Activated CD8-positive, alpha-beta memory T cell treated with anti-CD3 and anti-CD28 coated beads, Interleukin-2, amount 50 U/mL, for 24 hours (primary cell): ENCODE measurements around the gene RABGAP1L.
"Not testable (repeated sequence)": the region's sequence is repeated elsewhere in the genome, so short reads cannot be mapped to it uniquely, and the experiment has no call there.

Experiments used
- DNase-seq: peaks from one replicate; pipeline ENCODE4 v3.0.0-alpha.2; 2020; ENCODE audit errors: extremely low read depth

Gene RABGAP1L

DNA sequence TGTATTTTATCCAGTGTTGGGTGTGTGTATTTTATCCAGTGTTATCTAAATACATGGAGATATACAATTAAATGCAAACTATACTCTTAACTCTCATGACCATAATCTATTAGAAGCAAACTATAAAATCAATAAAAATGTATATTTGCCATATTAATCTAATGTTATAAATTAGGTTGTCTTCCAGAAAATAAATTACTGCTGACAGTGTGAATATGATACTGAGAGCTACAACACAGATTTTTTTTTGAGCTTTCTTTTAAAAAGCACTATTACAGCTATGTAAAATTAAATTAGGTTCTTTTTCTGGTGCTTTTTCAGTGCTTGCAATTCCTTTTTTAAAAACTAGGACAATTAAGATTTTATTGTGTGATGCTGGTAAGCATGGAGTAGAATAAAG lies 269.4 kb downstream of the RABGAP1L start:
- DNase-seq: no peak

GRCh38 chr1:174433451-174433850 lies 274.1 kb downstream of the RABGAP1L start:
- no peak for DNase-seq

GRCh38 chr1:174445351-174445750 lies 286.0 kb downstream of the RABGAP1L start:
- DNase-seq: no peak

- no peak for DNase-seq
Measured at GRCh38 chr1:174445817-174446216, 286.5 kb downstream of the RABGAP1L start.

GRCh38 chr1:174447866-174448530 lies 288.7 kb downstream of the RABGAP1L start, which contains the start of gene GPR52:
GPR52 (plus strand) TSS chr1:174447964; CDS start chr1:174448112, 148 bp downstream.
- no peak for DNase-seq

DNA sequence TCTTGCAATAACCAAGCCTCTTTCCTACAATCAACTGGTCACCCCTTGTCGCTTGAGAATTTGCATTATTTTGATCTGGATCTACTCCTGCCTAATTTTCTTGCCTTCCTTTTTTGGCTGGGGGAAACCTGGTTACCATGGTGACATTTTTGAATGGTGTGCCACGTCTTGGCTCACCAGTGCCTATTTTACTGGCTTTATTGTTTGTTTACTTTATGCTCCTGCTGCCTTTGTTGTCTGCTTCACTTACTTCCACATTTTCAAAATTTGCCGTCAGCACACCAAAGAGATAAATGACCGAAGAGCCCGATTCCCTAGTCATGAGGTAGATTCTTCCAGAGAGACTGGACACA lies 289.2 kb downstream of the RABGAP1L start:
- no peak for DNase-seq

DNA sequence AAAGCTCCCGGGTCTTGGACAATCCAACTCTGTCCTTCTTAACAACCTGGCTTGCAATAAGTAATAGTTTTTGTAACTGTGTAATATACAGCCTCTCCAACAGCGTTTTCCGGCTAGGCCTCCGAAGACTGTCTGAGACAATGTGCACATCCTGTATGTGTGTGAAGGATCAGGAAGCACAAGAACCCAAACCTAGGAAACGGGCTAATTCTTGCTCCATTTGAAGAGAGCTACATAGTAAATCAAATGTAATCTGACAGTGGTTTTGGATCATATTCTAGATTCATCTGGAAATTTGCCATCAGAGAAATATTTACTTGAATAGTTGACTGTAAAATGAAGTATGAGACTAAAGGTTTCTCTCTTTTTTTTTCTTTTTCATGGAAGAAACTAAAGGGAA lies 289.7 kb downstream of the RABGAP1L start:
- DNase-seq: no peak

DNA sequence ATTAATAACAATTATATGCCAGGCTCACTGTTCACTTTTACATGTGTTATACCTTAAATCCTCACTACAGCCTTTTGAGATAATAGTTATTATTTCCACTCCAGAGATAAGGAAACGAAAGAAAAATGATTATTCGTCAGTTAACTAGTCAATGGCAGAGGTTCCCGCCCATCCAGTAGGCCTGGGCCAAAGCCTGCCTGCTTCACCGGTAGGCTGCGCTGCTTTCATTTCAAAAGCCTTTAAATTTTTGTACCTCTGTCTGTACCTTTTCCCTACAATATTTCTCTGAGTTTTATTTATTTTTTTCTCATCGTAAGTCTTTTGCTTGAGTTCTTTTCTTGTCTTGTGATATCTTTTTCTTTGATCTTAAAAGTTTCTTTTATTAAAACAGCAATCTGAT lies 292.1 kb downstream of the RABGAP1L start:
- DNase-seq: no peak

DNA sequence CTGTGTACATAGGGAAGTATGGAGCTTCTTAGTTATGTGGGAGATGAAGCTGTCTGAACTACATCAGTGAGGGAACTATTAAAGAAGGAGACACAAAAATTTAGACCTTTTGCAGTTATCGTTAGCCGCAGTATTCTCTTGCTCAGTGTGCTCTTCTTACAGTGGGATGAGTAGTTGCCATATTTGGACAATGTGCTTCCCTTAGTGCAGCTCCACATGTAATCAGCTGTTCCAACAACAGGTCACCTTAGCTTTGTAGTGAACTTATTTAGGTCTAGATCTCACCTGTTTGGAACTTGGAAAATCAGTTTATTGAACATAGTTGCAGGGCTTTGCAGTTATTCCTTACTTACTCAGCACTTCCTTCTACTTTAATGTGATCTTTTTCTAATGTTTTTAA lies 306.5 kb downstream of the RABGAP1L start:
- no peak for DNase-seq

DNA sequence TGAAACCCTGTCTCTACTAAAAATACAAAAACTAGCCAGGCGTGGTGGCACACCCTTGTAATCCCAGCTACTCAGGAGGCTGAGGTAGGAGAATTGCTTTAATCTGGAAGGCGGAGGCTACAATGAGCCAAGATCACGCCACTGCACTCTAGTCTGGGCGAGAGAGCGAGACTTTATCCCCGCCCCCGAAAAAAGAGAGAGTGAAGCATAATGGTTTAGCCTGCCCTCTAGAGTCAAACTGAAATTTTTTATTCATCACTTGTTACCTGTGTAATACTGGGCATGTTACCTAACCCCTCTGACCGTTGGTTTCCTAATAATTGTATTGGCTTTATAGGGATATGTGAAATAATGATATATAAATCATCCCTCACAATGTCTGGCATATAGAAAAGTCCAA lies 307.3 kb downstream of the RABGAP1L start:
- no peak for DNase-seq

DNA sequence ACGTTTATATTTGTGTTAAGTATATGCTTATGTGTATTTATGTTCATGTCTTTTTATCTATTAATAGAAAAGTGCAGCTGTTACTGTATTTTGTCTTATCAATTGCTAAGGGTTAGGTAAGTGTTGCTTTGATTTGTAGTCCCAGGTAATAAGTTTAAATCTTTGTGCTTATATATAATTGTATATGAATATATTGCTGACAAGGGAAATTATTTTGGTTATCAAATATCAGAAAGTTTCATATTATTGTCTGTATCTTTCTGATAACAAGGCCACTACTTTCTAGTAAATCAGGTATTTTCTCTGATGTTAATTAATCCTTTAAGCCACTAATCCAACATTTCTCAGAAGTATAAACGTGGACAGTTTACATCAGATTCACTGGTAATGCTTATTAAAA lies 309.7 kb downstream of the RABGAP1L start:
- no peak for DNase-seq

GRCh38 chr1:174469687-174470086 lies 310.4 kb downstream of the RABGAP1L start:
- no peak for DNase-seq

- DNase-seq: no peak
Measured at GRCh38 chr1:174479281-174479680, 320.0 kb downstream of the RABGAP1L start.

- DNase-seq: no peak
Measured at GRCh38 chr1:174480324-174480723, 321.0 kb downstream of the RABGAP1L start.

DNA sequence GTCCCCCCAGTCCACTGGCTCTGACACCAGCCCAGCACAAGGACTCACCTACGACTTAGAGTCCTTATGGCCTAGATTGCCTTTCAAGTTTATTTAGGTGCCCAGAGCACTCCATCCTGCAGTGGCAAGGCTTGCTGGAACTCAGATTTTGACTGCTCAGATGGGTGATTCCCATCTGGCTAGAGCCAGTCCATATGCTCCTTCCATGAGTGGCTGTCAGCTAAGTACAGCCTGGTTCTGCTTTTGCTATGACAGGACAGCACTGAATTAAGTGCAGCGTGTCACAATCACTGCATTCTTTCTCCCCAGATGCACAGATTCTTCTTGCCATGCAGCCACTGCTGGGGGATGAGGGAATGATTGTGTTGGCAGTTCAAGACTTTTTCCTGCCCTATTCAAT lies 332.3 kb downstream of the RABGAP1L start:
- DNase-seq: no peak

DNA sequence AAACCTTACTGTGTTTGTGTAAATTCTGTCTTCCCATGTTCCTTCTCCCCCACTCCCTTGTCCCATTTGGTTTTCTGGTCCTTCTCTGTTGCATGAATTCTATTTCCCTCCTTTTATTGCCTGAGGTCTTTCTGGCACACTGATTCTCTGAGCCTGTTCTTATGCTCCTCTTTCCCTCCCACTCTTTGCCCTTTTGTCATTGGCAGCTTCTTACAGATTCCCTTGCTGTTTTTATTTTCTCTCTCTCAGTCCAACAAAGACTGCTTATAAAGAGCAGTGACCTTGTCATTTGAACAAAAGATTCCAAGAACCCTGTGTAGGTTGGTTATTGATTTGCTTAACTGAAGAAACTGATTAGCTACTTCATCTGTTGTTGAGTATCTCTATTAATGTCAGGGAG lies 338.2 kb downstream of the RABGAP1L start:
- no peak for DNase-seq

DNA sequence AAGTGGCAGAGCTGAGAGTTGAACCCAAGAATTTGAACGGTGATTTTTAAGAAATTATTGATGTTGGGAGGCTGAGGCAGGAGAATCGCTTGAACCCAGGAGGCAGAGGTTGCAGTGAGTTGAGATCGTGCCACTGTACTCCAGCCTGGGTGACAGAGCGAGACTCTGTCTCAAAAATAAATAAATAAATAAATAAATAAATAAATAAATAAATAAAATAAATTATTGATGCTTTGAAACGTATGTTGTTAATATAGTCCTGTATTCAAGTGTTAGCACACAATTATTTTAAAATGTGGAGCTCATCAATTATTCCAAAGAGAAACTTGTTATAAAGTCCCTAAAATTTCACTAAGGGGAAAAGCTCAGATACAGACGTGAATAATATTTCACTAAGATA lies 357.4 kb downstream of the RABGAP1L start:
- DNase-seq: not testable (repeated sequence)

GRCh38 chr1:174519844-174520243 lies 360.5 kb downstream of the RABGAP1L start:
- no peak for DNase-seq

DNA sequence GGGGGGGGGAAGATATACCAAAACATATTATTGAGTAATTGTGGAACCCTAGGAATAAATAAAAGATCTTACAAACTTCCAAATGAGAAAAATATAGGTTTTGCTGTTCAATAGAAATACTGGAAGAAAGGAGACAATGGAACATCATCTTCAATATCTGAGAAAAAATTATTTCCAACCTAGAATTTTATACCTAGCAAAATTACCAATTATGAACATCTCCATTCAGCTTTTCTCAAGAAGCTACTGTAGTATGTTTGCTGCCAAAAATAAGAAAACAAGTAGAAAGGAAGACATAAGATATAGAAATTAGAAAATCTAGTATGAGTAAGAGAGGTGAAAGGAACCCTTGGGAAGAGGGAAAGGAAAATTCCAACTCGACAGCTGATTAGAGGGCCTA lies 372.4 kb downstream of the RABGAP1L start:
- no peak for DNase-seq

DNA sequence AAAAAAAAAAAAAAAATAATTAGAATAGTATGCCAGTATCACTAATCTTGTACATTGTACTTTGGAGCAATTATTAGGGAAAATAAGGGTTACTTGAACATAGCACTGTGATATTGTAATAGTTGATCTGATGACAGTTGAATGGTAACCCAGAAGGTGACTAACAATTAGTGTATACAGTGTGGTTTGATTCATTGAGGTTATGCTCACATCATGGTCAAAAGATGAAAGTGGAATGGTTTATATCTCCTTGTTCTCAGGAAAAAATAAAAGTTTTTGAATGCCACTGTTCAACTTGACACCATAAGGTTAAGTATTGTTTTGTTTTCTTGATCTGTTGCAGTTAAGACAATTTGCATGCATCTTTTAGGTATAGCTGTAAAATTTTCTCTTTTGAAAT lies 375.5 kb downstream of the RABGAP1L start:
- no peak for DNase-seq

DNA sequence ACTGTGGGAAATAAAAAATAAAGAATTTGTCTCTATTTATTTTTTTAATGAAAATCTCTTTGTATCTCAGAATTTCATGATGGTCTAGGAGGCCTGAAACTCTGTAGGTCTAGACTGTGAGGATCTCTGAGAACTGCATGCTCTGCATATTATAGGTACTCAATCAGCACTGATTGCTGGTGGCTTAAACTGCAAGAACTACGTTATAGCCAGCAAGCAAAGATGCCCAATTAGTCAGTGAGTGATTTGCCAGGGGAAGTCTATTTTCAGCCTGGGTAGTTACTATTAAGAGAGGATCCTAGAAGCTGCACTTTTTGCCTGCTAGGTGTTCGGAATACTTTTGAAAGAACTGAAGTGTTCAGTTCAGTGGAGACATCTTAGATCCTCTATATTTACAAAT lies 375.9 kb downstream of the RABGAP1L start:
- no peak for DNase-seq

- DNase-seq: not testable (repeated sequence)
Measured at GRCh38 chr1:174543421-174543820, 384.1 kb downstream of the RABGAP1L start.

DNA sequence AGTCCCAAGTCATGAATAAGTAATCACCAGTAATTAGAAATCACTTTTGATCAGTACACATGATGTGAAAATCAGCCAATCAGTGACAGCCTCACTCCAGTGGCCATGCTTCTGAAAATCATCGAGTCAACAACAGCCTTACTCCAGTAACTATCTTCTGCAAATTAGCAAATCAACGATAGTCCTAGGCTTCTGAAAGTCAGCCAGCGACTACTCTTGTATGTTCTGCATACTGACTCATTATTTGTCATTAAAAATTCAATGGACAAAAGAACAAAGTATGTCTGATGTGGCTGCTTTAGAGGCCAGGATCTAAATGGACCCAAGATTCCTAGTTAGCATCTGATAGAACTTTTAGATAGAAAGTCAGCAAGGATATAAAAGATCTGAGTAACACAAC lies 391.0 kb downstream of the RABGAP1L start:
- no peak for DNase-seq

- no peak for DNase-seq
Measured at GRCh38 chr1:174556392-174556791, 397.1 kb downstream of the RABGAP1L start.
